HCT116 (cell line): ENCODE results near the gene SEMA3C. TPM values are rescaled to one million over a fixed set of nuclear protein-coding genes. Genes with fewer than 3 reads are reported as not detected.

Experiments
- ATAC-seq: fragments of 200-7000 bp; cut with Tn5 transposase; 2 replicates; pipeline ENCODE4 v1.9.1; 2020; ENCODE audit warnings: mild to moderate bottlenecking, moderate library complexity
- BruUV-seq: library from RNA; stranded (reverse); fragments of 400-500 nt; replicated peaks from 2 replicates; lab custom pipeline; 2021; lab: Mats Ljungman, UMichigan
- CTCF ChIA-PET: fragments of 300-600 bp; sonication (Branson Sonifier 250); formaldehyde crosslinking; loops from one replicate; lab custom pipeline; 2021; ENCODE audit warnings: antibody characterized with exemption; lab: Charles Lee
- POLR2A ChIA-PET: fragments of 300-600, 350-600 bp; sonication (Branson Sonifier 250); formaldehyde crosslinking; loops from one replicate; lab custom pipeline; 2021; ENCODE audit warnings: antibody characterized with exemption; lab: Charles Lee
- RAD21 ChIA-PET, 2 experiments: fragments of 300-600 bp; sonication (Branson Sonifier 250); formaldehyde crosslinking; loops; one replicate each; lab custom pipeline; 2023; ENCODE audit warnings: low total read pairs in 2 of 2; ENCODE audit not compliant: uncharacterized antibody in 2 of 2, unreplicated experiment in 2 of 2, low non-redundant PET in 1 of 2; lab: Charles Lee
- DNase-seq: peaks from one replicate; pipeline ENCODE4 v3.0.0-alpha.2; 2010; ENCODE audit warnings: low read depth, low spot score
- H2AFZ ChIP-seq: fragments of 200-600 bp; shearing (Covaris generic), sonication (generic); 2 replicates; pipeline ENCODE4 v1.6.1; 2017; ENCODE audit warnings: low read depth, mixed run types, mixed read lengths, antibody characterized with exemption, low read length; ENCODE audit not compliant: poor library complexity, severe bottlenecking
- H3K27ac ChIP-seq: 2 replicates; pipeline ENCODE4 v1.5.1; 2012; ENCODE audit warnings: low read depth, low read length
- H3K27me3 ChIP-seq: fragments of 200-600 bp; sonication (generic); 2 replicates; pipeline ENCODE4 v1.6.1; 2016; ENCODE audit warnings: mixed run types, low read length, mixed read lengths; ENCODE audit not compliant: insufficient read depth
- H3K36me3 ChIP-seq, 2 experiments: fragments of 200-500 bp in 1 of 2; fragments of 200-600 bp in 1 of 2; sonication (Bioruptor generic) in 1 of 2; sonication (generic) in 1 of 2; 2 replicates each; pipeline versions ENCODE4 v1.5.1 to v1.6.1; 2014 to 2016; ENCODE audit warnings: low read length in 2 of 2, inconsistent platforms in 1 of 2, mixed read lengths in 1 of 2, mixed run types in 1 of 2; ENCODE audit not compliant: insufficient read depth in 2 of 2, control insufficient read depth in 1 of 2
- H3K4me1 ChIP-seq, 2 experiments: fragments of 200-600 bp in 1 of 2; sonication (generic) in 1 of 2; 2 replicates each; pipeline versions ENCODE4 v1.5.1 to v1.6.1; 2012 to 2017; ENCODE audit warnings: low read length in 2 of 2, inconsistent platforms in 1 of 2, mild to moderate bottlenecking in 1 of 2, mixed read lengths in 1 of 2, mixed run types in 1 of 2, moderate library complexity in 1 of 2; ENCODE audit not compliant: insufficient read depth in 2 of 2, control insufficient read depth in 1 of 2
- H3K4me2 ChIP-seq: fragments of 200-600 bp; sonication (generic); 2 replicates; pipeline ENCODE4 v1.6.1; 2017; ENCODE audit warnings: mixed run types, low read length, mixed read lengths
- H3K4me3 ChIP-seq, 2 experiments: fragments of 200-600 bp in 1 of 2; sonication (generic) in 1 of 2; replicated peaks in 1 of 2; 2 replicates each; pipeline ENCODE4 v1.5.1; 2011 to 2016; ENCODE audit warnings: low read length in 2 of 2, control low read depth in 1 of 2, low read depth in 1 of 2, mild to moderate bottlenecking in 1 of 2, mixed read lengths in 1 of 2, mixed run types in 1 of 2
- H3K79me2 ChIP-seq: fragments of 200-600 bp; sonication (generic); 2 replicates; pipeline ENCODE4 v1.6.1; 2017; ENCODE audit warnings: mild to moderate bottlenecking, mixed run types, low read length, moderate library complexity, mixed read lengths; ENCODE audit not compliant: insufficient read depth
- H3K9ac ChIP-seq: fragments of 200-600 bp; sonication (generic); 2 replicates; pipeline ENCODE4 v1.6.1; 2016; ENCODE audit warnings: low read length, mixed read lengths
- H3K9me2 ChIP-seq: fragments of 200-600 bp; sonication (generic), shearing (Covaris generic); 2 replicates; pipeline ENCODE4 v1.6.1; 2017; ENCODE audit warnings: mixed run types, mild to moderate bottlenecking, moderate library complexity; ENCODE audit not compliant: insufficient read depth
- H3K9me3 ChIP-seq, 2 experiments: fragments of 200-500 bp in 1 of 2; fragments of 200-600 bp in 1 of 2; sonication (Bioruptor generic) in 1 of 2; sonication (generic) in 1 of 2; 2 replicates each; pipeline ENCODE4 v1.6.1; 2014 to 2017; ENCODE audit warnings: low read length in 2 of 2, mixed read lengths in 2 of 2, inconsistent platforms in 1 of 2, low read depth in 1 of 2, mild to moderate bottlenecking in 1 of 2, mixed run types in 1 of 2, moderate library complexity in 1 of 2; ENCODE audit not compliant: control insufficient read depth in 1 of 2, insufficient read depth in 1 of 2
- H4K20me1 ChIP-seq: fragments of 200-600 bp; sonication (generic), shearing (Covaris generic); 2 replicates; pipeline ENCODE4 v1.6.1; 2017; ENCODE audit warnings: mixed run types, mild to moderate bottlenecking, moderate library complexity; ENCODE audit not compliant: insufficient read depth
- CBX3 ChIP-seq: IDR thresholded peaks from 2 replicates; pipeline ENCODE4 v1.6.1; 2012; ENCODE audit warnings: low read depth
- CEBPB ChIP-seq: IDR thresholded peaks from 2 replicates; pipeline ENCODE4 v1.6.1; 2012; ENCODE audit warnings: low read depth
- EGR1 ChIP-seq: IDR thresholded peaks from 2 replicates; pipeline ENCODE4 v1.6.1; 2012; ENCODE audit warnings: low read depth
- ELF1 ChIP-seq: IDR thresholded peaks from 2 replicates; pipeline ENCODE4 v1.6.1; 2012; ENCODE audit warnings: low read depth, borderline replicate concordance
- EZH2 ChIP-seq: fragments of 200-600 bp; sonication (generic); IDR thresholded peaks from 2 replicates; pipeline ENCODE4 v1.6.1; 2017; ENCODE audit warnings: antibody characterized with exemption, mixed run types
- FOSL1 ChIP-seq: IDR thresholded peaks from 2 replicates; pipeline ENCODE4 v1.6.1; 2012; ENCODE audit warnings: low read depth
- JUND ChIP-seq: IDR thresholded peaks from 2 replicates; pipeline ENCODE4 v1.6.1; 2012
- POLR2A ChIP-seq: IDR thresholded peaks from 2 replicates; pipeline ENCODE4 v1.7.0; 2011; ENCODE audit warnings: borderline replicate concordance; ENCODE audit not compliant: insufficient read depth, insufficient read length; ENCODE audit errors: extremely low read depth
- POLR2AphosphoS5 ChIP-seq: IDR thresholded peaks from 2 replicates; pipeline ENCODE4 v1.6.1; 2011; ENCODE audit warnings: mild to moderate bottlenecking, low read depth, low read length, moderate library complexity
- RAD21 ChIP-seq: IDR thresholded peaks from 2 replicates; pipeline ENCODE4 v1.6.1; 2012; ENCODE audit warnings: low read depth, mild to moderate bottlenecking
- SIN3A ChIP-seq: IDR thresholded peaks from 2 replicates; pipeline ENCODE4 v1.6.1; 2012; ENCODE audit warnings: low read depth
- SP1 ChIP-seq: IDR thresholded peaks from 2 replicates; pipeline ENCODE4 v1.6.1; 2012; ENCODE audit warnings: low read depth
- SRF ChIP-seq: IDR thresholded peaks from 2 replicates; pipeline ENCODE4 v1.6.1; 2012; ENCODE audit warnings: low read depth
- ZNF274 ChIP-seq: fragments of 200-500 bp; sonication (Bioruptor generic); IDR thresholded peaks from 2 replicates; pipeline ENCODE4 v1.6.1; 2014; ENCODE audit warnings: mild to moderate bottlenecking, low read depth, low read length, inconsistent platforms
- intact Hi-C: fragments of 100-400 bp; cut with micrococcal nuclease; formaldehyde crosslinking; loops from 2 replicates; pipeline ENCODE4 v1.10.0; 2022
- total RNA-seq: library from RNA; stranded (reverse); gene quantifications from one replicate; pipeline ENCODE4 v1.2.1, GENCODE V29; 2021; ENCODE audit not compliant: unreplicated experiment
- TF ChIP-seq, protein P1 (sequence below), 3 experiments: fragments of 200-600 bp in 1 of 3; sonication (generic) in 1 of 3; IDR thresholded peaks in 2 of 3; conservative IDR thresholded peaks in 1 of 3; 2 replicates each; pipeline ENCODE4 v1.5.1; 2012 to 2017; ENCODE audit warnings: low read depth in 2 of 3, low read length in 2 of 3, antibody characterized with exemption in 1 of 3, borderline replicate concordance in 1 of 3, control low read depth in 1 of 3, mild to moderate bottlenecking in 1 of 3, mixed read lengths in 1 of 3, mixed run types in 1 of 3, moderate library complexity in 1 of 3; ENCODE audit not compliant: insufficient read depth in 1 of 3
- TF ChIP-seq, protein P2 (sequence below): IDR thresholded peaks from 2 replicates; pipeline ENCODE4 v1.6.1; 2011; ENCODE audit warnings: mild to moderate bottlenecking, low read length, moderate library complexity; ENCODE audit not compliant: insufficient replicate concordance; ENCODE audit errors: extremely low read depth
- TF ChIP-seq, protein P3 (sequence below): IDR thresholded peaks from 2 replicates; pipeline ENCODE4 v1.6.1; 2012
- TF ChIP-seq, protein P4 (sequence below): IDR thresholded peaks from 2 replicates; pipeline ENCODE4 v1.6.1; 2012

Gene SEMA3C
- total RNA-seq, 1 experiment from 2014 or later, result 25.3 TPM

DNA sequence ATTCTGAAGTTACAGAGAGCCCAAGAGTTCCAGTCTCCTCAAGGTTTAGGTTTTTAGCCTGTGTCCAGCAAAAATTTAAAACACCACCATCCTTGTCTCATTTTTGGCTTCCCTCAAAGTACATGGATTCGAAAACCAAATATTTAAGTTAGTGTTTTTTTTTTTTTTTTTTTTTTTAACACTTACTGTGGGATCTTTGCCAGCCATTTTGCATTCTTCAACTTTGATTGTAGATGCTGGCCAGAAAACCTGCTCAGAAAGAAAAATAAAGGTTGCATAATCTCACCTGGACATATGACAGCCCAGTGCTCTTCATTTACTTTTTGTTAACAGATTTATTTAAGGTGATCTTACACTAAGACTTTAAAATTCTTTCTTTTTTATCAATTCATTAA, 91.6 kb downstream of the SEMA3C start (continued):
- TF ChIP-seq, protein P1, sequence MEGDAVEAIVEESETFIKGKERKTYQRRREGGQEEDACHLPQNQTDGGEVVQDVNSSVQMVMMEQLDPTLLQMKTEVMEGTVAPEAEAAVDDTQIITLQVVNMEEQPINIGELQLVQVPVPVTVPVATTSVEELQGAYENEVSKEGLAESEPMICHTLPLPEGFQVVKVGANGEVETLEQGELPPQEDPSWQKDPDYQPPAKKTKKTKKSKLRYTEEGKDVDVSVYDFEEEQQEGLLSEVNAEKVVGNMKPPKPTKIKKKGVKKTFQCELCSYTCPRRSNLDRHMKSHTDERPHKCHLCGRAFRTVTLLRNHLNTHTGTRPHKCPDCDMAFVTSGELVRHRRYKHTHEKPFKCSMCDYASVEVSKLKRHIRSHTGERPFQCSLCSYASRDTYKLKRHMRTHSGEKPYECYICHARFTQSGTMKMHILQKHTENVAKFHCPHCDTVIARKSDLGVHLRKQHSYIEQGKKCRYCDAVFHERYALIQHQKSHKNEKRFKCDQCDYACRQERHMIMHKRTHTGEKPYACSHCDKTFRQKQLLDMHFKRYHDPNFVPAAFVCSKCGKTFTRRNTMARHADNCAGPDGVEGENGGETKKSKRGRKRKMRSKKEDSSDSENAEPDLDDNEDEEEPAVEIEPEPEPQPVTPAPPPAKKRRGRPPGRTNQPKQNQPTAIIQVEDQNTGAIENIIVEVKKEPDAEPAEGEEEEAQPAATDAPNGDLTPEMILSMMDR (IDR thresholded peaks at IDR 0.05 in 2 of 3, conservative IDR thresholded peaks at IDR 0.05 in 1 of 3; ENCODE audit: borderline replicate concordance in 1 of 3, insufficient read depth in 1 of 3, low read depth in 2 of 3, low read length in 2 of 3), result no peak
- no peak for TF ChIP-seq POLR2A
- TF ChIP-seq, all 23 proteins: peak for 0

DNA sequence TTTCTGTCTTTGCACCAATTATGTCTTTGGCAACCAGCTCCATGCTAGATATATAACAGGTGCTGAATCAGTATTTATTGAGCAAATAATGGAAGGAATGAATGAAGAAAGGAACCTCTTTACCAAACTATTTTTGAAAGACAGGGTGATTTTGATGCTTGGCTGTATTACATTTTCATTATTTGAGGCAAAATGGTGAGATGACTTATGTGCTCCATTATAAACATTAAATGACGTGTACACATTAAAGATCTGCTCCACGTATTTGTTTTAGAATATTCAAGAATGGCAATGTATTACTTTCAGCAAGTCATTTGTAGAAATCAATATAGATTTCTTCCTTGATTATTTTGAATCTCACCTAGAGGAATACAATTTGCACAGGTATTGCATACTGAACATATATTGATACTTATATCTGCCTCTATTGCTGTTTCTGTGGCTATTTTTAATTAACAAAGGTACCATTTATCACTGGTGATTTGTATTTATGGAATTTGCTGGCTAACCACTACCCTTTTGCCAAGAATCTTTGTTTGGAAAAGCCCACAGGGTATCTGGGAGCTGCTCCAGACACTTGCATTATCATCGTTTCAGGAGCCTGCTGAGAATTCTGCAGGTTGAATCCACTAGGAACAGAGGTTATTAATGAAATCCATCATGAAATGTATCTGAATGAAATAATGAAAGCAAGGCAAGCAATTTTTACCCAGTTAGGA, 92.2 kb downstream of the SEMA3C start:
- TF ChIP-seq, protein P1 (IDR thresholded peaks at IDR 0.05 in 2 of 3, conservative IDR thresholded peaks at IDR 0.05 in 1 of 3; ENCODE audit: borderline replicate concordance in 1 of 3, insufficient read depth in 1 of 3, low read depth in 2 of 3, low read length in 2 of 3), result no peak
- TF ChIP-seq SRF (no peak), EGR1 (no peak), CBX3 (no peak), EZH2 (no peak), POLR2AphosphoS5 (no peak), SP1 (peak; percentile 36; the same call in 1 of the 2 replicates), ZNF274 (no peak), SIN3A (no peak), FOSL1 (peak; percentile 20; the same call in 1 of the 2 replicates), CEBPB (peak; percentile 45; the same call in 1 of the 2 replicates), RAD21 (no peak), JUND (peak; percentile 32; the same call in 1 of the 2 replicates), ELF1 (no peak)
- TF ChIP-seq, protein P2, sequence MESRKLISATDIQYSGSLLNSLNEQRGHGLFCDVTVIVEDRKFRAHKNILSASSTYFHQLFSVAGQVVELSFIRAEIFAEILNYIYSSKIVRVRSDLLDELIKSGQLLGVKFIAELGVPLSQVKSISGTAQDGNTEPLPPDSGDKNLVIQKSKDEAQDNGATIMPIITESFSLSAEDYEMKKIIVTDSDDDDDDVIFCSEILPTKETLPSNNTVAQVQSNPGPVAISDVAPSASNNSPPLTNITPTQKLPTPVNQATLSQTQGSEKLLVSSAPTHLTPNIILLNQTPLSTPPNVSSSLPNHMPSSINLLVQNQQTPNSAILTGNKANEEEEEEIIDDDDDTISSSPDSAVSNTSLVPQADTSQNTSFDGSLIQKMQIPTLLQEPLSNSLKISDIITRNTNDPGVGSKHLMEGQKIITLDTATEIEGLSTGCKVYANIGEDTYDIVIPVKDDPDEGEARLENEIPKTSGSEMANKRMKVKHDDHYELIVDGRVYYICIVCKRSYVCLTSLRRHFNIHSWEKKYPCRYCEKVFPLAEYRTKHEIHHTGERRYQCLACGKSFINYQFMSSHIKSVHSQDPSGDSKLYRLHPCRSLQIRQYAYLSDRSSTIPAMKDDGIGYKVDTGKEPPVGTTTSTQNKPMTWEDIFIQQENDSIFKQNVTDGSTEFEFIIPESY, result no peak
- TF ChIP-seq, protein P3, sequence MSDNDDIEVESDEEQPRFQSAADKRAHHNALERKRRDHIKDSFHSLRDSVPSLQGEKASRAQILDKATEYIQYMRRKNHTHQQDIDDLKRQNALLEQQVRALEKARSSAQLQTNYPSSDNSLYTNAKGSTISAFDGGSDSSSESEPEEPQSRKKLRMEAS, result no peak
- TF ChIP-seq, protein P4, sequence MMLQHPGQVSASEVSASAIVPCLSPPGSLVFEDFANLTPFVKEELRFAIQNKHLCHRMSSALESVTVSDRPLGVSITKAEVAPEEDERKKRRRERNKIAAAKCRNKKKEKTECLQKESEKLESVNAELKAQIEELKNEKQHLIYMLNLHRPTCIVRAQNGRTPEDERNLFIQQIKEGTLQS, result no peak
- H3K79me2 ChIP-seq, result no peaks in the 10 kb centered on the region
- H3K4me1 ChIP-seq, result peaks cover 44% of the 10 kb centered on the region in 2 experiments
- H4K20me1 ChIP-seq, result no peaks in the 10 kb centered on the region
- CTCF ChIA-PET, result no interaction called here
- BruUV-seq, result no TSS peak
- H3K9me2 ChIP-seq, result no peaks in the 10 kb centered on the region
- H3K27me3 ChIP-seq, result no peaks in the 10 kb centered on the region
- peak overlapping the region; percentile 22 for H3K4me2 ChIP-seq
- H2AFZ ChIP-seq, result no peak overlapping the region
- no peak overlapping the region for H3K4me3 ChIP-seq
- no peaks in the 10 kb centered on the region for H3K9me3 ChIP-seq
- no peak overlapping the region for H3K9ac ChIP-seq
- DNase-seq (peak; percentile 29), ATAC-seq (peak; percentile 46)
- intact Hi-C loops, result no loop called here
- POLR2A ChIA-PET, result no interaction called here
- RAD21 ChIA-PET, result no interaction called here
- H3K36me3 ChIP-seq, result no peaks in the 10 kb centered on the region
- peak overlapping the region; percentile 49; the same call in 1 of the 2 replicates for H3K27ac ChIP-seq
